Measurements from ENCODE around the gene NUP93.

Gene NUP93

DNA sequence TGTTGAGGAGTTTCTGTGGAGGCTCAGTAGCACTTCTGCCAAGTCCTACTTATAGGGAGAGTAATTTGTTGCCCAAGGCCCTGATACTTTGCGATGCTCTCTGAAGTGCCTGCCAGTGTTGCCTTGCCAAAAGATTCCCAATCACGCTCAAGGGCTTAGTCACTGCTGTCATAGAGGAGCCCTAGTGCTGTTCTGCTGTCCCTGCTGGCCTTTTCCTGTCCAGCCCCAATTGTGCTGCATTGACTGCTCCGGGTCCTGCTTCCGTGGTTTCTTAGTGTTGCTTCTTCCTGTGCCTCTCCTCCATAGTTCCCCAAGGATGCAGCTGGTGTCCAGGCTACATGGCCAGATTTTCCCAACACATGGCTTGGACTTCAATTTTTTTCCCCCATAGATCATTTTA, 13.9 kb downstream of the NUP93 start:
- DNase-seq (ENCODE audit: low read depth in 2 of 2) = no peak

DNA sequence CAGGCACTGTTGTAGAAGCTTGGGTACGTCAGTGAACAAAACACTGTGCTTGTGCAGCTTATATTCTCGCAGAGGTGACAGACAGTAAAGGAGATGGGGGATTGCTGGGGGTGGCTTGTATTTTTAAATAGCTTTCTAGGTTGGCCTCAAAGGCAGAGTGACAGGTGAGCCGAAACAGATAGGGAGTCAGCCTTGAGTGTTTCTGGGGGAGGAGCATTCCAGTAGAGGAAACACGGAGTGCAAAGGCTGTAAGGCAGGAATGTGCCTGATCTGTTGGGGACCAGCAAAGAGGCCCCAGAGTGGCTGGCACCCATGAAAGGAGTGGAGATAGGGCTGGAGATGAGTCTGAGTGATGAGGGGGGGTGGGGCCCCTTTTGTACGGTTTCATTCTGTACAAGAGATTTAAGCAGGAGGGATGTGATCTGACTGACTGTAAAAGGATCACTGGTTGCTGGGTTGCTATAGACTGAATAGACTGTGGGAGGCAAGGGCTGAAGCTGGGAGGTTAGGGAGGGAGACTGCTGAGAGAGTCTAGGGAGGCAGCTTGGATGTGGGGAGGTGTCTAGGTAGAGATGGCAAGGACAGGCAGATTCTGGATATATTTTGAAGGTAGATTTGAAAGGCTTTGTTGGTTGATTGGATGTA, 15.2 kb downstream of the NUP93 start:
- DNase-seq (ENCODE audit: low read depth in 2 of 2) = no peak

DNA sequence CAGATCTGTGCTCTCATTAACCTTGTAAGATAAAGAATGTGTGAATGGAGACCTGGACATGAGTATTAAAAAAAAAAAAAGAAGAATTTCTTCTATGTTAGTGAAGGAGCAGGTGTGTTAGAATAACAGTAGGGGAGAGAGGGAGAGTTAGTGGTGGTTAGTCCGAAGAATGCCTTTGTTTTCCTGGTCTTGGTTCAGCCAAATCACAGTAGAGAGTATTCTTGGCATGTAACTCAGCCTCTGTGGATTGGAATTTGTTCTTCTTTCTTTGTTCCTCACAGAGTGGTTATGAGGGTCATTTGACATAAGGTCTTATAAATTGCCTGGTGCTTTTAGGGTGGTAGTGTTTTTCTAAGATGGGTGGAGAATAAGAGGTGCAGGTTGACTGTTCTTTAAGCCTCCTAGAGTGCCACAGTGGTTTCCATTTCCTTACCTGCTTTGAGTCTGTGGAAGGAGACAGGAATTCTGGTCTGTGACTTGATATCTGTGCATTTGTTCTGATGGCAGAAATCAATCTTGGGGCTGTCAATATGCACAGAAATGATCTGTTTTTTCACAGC, 17.6 kb downstream of the NUP93 start:
- no peak for DNase-seq (ENCODE audit: low read depth in 2 of 2)

DNA sequence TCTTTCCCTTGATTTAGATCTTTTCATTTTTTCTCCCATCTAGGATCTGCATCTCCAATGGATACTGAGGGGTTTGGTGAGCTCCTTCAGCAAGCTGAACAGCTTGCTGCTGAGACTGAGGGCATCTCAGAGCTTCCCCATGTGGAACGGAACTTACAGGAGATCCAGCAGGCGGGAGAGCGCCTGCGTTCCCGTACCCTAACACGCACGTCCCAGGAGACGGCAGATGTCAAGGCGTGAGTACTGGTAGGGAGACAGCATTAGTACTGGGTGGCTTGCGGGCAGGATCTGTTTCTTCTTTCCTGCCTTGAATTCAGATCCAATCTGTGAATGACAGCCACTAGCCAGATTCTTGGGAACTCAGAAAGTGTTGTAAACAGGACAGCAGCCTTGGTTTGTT, 18.3 kb downstream of the NUP93 start:
- no peak for DNase-seq (ENCODE audit: low read depth in 2 of 2)

DNA sequence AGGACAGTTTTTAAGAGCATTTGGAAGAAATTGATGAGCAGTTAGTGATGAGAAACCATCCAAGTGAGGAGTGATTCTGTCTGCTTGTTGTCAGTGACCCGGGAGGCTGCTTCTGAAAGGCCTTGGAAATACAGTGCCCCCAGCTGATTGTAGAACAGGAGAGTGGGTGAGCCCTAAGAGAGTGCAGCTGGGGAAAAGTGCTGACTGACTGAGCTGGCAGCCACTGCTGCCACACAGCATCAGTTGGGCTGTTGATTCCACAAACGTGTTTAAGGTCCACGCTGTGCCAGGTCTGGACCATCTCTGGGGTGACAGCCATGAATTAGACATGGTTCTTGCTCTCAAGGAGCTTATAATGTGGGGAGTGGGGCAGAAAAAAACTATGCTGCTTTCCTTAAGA, 18.9 kb downstream of the NUP93 start:
- DNase-seq (ENCODE audit: low read depth in 2 of 2) = no peak

DNA sequence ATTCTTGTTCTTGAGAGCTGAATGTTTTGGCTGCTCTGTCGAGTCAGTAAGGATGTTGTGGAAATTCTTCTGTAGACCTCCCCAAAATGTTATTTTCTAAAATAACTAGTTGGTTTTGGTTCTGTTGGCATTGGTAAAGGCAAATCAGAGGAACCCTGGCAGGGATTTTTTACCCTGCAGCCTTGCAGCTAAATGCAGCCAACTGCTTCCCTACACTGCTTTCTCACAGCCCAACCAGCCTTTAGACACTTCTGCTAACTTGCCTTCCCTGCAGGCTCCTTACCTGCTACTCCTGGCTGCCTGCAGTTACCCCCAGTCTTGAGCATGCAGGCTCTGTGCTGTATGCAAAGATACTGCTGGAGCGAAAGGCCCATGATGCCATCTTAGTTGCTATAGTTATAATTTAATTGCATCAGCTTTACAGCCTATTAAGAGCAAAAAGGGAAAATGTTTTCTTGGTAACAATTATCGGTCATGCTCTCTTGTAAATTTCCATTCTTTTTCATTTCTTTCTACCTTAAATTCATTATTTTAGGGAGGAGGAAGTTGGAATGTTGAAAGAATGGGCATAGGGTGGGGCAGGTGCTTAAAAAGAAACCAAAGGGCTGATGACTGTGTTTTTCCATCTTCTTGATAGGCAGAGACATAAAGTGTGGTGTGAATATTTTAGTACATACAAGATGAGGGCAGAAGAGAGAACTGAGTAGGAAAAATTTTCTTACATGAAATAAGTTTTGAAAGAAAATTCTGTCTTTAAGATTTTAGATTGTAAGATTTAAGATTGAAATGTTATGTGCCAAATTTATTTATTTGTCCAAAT, 20.0 kb downstream of the NUP93 start:
- DNase-seq (ENCODE audit: low read depth in 2 of 2) = no peak

DNA sequence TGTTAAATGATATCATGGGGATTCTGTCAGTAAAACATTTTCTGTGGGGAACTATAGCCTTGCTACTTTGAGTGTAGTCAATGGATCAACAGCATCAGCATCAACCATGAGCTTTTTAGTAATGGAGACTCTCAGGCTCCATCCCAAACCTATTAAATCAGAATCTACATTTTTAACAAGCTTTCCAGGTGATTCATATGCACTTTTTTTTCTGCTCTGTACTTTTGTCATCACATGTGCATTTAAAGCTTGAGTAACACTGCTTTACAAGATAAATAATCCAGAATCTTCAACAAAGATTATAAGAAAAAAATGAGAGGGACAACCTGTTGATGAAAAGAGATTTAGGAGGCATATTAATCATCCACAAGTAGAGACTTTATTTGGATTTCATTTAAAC, 23.5 kb downstream of the NUP93 start:
- DNase-seq (ENCODE audit: low read depth in 2 of 2) = no peak

DNA sequence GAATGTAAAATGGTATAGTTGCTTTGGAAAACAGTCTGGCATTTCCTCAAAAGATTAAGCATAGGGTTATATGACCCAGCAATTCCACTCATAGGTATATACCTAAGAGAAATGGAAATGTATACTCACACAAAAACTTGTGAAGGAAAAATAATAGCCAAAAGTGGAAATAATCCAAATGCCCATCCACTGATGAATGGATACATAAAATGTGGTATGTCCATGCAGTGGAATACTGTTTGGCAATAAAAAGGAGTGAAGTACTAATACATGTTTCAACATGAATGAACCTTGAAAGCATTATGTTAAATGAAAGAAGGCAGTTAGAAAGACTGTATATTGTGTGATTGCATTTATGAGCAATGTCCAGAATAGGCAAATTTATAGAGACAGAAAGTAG, 25.1 kb downstream of the NUP93 start:
- DNase-seq (ENCODE audit: low read depth in 2 of 2) = no peak

DNA sequence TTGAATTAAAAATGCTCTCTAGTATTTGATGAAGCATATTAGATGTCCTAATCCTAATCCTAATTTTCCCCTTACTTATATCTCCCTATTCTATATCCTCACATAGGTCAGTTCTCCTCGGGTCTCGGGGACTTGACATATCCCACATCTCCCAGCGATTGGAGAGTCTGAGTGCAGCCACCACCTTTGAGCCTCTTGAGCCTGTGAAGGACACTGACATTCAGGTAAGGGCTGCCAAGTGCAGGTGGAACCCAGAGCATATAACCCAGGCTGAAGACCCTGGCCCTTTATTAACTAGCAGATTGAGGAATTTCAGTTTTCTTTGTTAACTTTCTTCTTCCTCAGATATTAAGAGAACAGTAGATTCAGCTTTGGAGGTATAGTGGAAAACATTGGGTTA, 28.5 kb downstream of the NUP93 start:
- no peak for DNase-seq (ENCODE audit: low read depth in 2 of 2)

DNA sequence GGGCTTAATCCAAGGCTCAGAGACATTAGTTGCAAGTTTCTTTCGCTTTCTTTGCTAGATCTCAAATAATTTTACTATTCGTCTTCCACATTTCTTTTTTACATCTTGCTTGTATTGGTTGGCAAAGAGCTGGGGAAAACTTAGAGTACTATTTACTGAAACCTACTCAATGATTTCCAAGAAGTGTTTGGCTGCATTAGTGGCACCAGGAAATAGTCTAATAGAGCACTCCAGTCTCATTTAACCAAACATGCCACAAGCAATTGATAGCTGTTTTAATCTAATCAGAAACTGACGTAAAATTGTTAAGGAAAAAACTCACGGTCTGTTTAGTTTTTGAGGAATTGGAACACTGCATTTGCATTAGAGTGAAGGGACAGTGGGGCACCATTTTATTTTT, 29.0 kb downstream of the NUP93 start:
- no peak for DNase-seq (ENCODE audit: low read depth in 2 of 2)

DNA sequence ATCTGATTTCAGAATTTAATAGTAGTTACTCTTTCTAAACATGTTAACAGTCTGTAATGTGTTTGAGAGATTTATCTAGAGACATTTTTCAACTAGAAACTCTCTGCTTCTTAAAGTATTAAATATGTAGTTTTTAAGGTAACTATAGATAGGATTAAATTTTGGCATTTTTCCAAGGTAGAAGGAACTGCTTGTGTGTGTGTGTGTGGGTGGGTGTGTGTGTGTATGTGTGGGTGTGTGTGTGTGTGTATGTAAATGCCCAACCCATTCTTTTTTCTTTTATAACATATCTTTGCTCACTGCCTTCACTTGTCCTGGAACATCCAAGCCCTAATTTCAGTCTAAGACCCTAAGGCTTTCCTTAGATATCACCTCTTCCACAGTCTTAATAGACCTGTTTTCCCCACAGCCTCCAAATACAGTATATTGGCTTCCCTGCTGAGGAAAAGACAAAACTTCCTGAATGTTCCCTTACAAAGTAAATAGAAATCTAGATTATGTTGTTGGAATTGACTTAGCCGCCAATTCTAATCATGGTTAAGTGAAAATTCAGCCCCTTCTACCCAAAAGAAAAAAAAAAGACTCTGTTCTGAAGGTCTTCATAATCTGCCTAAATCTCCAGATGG, 33.5 kb downstream of the NUP93 start:
- no peak for DNase-seq (ENCODE audit: low read depth in 2 of 2)

DNA sequence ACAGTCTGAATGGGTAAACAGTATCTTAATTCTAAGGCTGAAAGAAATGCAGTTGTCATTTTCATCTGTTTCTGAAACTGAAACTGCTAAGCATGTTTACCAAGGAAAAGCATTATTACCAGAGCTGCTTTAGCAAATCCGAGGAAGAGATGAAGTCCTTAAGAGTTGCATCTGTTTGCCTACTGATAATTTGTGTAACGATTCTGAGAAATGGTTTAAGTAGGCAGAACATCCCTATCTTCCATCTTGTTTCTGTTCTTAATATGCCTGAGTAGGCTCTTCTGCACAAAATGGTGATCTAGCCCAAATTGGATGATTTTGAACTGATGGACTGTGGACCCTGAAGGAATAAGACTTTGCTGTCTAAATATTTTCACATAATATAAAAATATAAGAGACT, 34.9 kb downstream of the NUP93 start:
- no peak for DNase-seq (ENCODE audit: low read depth in 2 of 2)

DNA sequence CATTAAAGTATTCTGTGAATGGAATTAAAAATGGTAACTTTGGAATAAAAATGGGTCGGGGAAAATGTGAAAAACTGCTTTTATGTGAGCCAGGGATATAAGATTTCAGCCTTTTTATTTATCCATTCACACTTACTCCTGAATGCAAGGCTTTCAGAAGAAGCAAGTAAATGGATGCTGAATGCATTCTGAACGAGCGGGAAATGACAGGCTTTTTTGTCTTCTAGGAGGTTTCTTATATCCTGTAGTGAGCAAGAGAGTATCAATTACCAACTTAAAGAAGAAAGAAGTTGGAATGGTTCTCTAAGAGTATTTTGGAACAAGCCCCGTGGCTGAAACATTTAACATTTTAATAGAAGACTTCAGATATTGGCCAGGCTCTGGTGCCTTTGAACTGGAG, 36.0 kb downstream of the NUP93 start:
- DNase-seq (ENCODE audit: low read depth in 2 of 2) = no peak

DNA sequence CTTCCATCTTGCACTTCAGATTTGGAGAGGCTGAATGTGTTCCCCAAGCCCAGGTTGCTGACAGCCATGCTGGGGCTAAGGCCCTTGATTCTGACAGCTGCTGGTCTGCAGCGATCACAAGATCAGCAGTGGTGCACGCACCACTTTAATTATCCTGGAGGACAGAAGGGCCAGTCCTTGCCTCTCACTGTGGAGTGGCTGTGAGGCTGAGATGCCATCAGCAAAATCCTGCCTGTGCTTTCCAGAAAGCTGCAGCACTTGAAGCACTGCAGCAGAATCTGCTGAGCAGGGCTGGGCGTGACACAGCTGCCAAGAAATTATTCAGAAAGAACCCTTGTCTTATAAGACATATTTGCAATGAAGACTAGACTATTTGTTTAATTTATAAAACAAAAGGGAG, 37.1 kb downstream of the NUP93 start:
- no peak for DNase-seq (ENCODE audit: low read depth in 2 of 2)

DNA sequence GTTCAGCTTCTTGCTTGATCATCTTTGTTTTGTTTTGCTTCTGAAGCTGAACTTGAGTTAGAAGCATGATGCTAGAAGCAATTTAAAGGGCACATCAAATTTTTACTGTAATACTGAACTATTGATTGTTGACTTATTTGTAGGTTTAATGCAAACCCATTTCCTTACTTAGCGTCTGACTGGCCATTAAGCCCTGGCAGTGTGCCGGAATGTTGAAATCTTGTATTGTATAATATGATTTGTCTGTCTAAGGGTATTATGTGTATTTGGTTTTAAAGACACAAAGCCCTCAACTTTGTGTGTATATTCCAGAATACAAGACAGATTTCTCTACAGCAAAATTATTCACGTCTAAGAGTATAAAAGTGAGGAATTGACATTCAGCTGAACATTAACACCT, 39.7 kb downstream of the NUP93 start:
- DNase-seq (ENCODE audit: low read depth in 2 of 2) = no peak

DNA sequence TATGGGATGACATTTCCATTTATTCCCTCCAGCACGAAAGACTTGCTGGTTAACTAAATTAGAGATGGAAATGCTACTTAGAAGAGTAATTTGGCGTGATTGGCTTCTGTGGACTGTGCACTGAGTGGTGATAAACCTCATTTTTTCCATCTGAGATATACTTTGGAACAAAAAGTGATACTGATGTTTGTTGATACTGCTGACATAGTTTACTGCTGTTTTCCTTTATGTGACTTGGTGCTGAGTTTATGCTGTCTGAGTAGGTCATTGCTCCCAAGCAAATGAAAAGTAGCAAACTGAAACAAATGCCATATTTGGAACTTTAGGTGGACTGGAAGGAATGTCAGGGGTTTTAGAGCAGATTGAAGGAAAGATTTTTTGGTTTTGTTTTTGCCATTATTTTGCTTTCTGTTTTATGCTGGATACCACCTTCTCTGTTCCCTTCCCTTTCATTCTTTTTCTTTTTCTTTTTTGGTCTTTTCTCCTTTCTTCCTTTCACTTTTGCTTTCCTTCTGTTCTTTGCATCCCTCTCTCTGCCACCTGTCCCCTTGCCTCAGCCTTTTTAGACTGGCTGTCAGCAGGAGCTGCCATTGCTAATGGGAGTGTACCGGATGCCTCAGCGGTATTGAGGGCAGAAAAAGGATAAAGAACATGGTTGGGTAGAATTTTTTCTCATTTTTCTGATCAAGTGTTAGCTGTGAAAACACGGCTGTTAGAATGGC, 41.8 kb downstream of the NUP93 start:
- DNase-seq (ENCODE audit: low read depth in 2 of 2) = no peak

DNA sequence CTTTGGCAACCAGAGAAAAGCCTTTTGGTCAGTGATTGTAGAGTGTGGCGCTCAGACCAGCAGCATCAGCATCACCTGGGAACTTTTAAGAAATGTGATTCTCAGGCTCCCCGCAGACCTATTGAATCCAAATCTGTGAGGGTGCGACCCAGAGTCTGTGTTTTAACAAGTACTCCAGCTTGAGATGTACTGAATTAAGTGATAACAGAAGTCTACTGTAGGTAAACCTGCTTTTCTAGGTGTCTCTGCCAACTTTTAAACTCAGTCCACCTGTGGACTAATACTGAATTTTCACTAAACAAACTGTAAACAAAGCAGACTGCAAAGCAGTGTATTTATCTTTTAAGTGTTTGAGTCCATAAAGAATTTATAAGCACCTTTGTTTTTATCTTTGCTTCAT, 43.6 kb downstream of the NUP93 start:
- DNase-seq (ENCODE audit: low read depth in 2 of 2) = no peak

DNA sequence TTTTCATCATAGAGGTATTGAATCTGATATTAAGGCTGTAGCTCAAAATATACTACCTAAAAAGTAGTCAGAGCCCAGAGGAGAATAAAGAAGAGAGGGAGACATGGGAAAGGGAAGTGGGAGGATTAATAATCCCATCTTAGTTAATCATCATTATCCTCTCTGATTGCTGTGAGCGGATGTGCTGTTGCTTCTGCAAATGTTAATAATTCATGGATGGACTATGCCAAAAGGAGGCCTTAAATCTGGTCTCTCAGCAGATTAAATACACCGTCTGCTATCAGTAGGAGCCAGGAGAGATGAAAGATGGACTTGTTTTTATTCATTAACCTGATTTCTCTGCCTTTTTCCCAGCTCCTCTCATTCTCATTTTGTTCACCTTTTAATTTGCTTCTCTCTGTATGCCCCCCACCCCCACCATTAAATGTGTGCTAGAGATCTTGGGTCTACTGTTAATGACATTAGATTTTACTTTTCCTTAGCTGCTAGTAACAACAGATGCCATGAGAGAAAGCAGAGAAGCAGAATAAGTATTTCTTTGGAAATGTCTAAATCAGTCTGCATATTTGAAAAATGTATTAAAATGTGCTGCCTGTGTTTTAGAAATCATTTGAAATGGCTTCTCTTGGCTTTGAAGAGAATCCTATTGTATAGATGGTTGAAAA, 44.2 kb downstream of the NUP93 start:
- no peak for DNase-seq (ENCODE audit: low read depth in 2 of 2)

DNA sequence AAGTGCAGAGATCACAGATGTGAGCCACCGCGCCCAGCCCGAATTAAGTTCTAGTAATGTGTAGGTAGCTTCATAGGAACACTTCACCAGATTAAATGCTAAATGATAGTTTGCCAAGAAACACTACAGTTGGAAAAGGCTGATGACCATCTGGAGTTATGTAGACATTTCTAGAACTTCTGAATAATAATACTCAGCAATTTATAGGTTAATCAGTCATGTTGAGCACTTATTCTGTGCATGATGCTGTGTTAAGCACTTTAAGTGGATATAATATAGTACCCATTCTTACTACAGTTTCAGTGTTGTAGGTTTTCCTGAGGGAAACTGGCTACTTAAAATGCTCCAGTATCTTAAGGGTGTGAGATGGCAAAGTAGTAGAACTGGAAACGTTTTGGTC, 45.2 kb downstream of the NUP93 start:
- no peak for DNase-seq (ENCODE audit: low read depth in 2 of 2)

DNA sequence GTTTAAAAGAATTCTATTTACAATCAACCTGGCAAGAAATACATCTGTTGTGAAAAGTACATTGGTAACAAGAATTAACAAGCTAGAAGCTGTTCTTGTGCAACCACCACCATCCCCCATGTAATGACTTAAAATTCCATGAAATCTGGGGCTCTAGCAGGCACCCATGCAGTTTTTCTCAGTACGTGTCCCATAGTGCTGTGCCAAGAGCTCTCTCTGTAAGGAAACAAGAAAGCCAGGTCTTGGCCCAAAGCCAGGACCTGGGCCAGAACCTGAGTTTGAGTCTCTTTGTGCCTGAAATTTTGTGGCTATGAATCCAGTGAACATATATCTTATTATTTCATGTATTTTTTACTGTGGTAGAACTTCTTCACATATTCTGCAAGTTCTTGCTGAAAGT, 46.6 kb downstream of the NUP93 start:
- DNase-seq (ENCODE audit: low read depth in 2 of 2) = no peak

DNA sequence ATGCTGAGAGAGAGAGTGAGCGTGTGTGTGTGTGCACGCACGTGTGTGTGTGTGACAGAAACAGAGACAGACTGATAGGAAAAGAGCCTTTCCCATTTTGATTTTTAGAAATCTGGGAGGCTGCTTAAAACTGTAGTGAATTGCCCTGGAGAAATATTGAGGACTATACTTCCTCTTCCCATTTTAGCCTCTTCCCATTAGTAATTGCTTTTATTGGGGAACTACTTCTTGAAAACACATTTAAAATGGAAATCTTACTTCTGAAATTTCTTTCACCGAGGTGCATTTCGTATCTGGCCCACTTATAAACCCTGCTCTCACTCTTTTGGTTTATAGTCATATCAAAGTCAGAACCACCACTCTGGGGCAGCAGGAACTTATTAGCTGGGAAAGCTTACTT, 47.1 kb downstream of the NUP93 start:
- DNase-seq (ENCODE audit: low read depth in 2 of 2) = no peak

DNA sequence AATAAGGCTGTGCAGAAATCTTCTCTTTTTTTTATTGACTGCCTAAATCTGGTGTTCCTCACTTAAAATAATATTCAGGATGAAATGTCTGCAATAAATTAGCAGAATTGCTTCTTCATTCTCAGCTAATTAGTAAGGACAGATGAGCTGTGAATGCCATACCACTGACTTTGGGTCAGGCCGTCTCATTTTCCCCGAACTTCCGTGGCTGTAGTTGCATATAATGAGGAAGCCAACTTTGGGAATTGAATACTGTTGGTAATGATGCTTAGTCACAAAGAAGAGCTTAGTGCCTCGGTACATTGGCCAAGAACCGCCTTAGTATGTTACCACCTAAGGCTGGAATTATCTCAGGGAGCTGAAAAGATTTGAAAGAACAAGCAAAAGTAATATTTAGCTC, 47.6 kb downstream of the NUP93 start:
- no peak for DNase-seq (ENCODE audit: low read depth in 2 of 2)
